Inferior parietal cortex (tissue), 1 donor: ENCODE results near the gene EPYC.
"Not testable (repeated sequence)": the region's sequence is repeated elsewhere in the genome, so short reads cannot be mapped to it uniquely, and the experiment has no call there.

ENCODE experiments used
- DNase-seq: peaks from one replicate; pipeline ENCODE4 v3.0.0-alpha.2; 2016; ENCODE audit errors: extremely low spot score

Gene EPYC

GRCh38 chr12:90991952-90992465 is 12.8 kb downstream of the EPYC start:
- DNase-seq, result no peak

DNA sequence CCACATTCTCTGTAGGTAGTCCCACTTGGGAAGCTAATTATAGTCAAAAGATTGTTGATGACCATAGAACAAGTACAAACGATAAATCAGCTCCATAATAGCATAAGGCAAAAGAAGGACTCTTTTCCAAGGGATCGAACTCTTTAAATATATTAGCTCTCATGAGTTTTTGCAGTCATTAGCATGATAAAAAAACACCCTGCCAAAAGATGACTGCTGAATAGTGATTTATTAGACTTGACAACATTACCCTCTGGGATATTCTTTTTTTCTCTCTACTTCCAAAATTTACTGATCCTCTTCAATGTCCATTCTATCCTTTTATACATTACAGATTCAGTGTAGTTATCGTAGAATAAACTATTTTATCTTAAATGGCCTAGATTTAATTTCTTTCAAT is 14.2 kb downstream of the EPYC start:
- no peak for DNase-seq

- DNase-seq, result no peak
These were observed 15.1 kb downstream of the EPYC start for GRCh38 chr12:90989686-90990111.

- DNase-seq, result no peak
These were observed 17.3 kb downstream of the EPYC start for GRCh38 chr12:90987520-90987919.

DNA sequence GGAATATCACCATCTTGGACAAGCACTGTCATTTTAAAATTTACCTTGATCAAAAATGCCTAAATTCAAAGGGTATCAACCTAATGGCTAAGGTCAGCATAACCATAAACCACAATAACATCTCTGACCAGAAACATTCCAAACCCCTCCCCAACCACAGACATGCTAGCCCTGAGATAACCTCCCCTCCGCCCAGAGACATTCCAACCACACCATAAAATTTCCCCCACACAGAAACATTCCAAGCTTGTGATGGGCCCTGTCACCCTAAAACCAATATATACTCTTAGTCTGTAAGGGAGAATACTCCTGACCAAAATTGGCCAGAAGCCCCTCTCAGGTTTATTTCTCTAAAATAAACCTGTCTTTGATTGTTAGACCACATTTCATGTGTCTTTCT is 17.7 kb downstream of the EPYC start:
- DNase-seq, result no peak

GRCh38 chr12:90985331-90985730 is 19.4 kb downstream of the EPYC start:
- DNase-seq, result not testable (repeated sequence)

DNA sequence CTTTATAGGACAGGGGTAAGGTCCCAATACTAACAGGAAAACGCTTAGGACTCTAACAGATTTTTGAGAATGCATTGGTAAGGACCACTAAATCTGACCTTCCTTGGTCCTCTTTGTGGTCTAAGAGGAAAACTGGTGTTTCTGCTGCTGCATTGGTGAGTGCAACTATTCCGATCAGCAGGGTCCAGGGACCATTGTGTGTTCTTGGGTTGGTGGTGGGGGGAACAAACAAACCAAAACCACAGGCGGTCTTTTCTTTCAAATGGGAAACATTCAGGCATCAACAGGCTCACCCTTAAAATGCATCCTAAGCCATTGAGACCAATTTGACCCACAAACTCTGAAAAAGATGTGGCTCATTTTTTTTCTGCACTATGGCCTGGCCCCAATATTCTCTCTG is 20.7 kb downstream of the EPYC start:
- DNase-seq, result no peak

- no peak for DNase-seq
These were observed 22.6 kb downstream of the EPYC start for GRCh38 chr12:90982170-90982569.

- DNase-seq, result no peak
These were observed 24.8 kb downstream of the EPYC start for GRCh38 chr12:90979951-90980350.

DNA sequence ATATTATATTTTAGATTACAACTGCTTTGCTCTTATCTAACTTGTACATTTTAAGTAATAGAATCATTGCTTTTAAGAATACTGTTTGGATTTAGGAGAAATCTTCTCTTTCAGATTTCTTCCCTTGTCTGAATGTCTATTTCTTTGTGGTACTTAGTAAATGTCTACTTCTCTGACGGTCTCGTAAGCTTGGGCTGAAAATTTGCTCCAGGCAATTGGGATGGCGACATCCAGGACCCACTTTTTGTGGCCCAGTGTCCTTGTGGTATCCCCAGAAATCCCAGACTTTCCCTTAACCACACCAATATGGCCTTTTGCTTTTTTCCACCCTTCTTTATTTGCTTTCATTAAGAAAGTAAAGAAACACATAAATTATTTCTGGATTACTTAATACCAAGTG is 25.8 kb downstream of the EPYC start:
- DNase-seq, result no peak

DNA sequence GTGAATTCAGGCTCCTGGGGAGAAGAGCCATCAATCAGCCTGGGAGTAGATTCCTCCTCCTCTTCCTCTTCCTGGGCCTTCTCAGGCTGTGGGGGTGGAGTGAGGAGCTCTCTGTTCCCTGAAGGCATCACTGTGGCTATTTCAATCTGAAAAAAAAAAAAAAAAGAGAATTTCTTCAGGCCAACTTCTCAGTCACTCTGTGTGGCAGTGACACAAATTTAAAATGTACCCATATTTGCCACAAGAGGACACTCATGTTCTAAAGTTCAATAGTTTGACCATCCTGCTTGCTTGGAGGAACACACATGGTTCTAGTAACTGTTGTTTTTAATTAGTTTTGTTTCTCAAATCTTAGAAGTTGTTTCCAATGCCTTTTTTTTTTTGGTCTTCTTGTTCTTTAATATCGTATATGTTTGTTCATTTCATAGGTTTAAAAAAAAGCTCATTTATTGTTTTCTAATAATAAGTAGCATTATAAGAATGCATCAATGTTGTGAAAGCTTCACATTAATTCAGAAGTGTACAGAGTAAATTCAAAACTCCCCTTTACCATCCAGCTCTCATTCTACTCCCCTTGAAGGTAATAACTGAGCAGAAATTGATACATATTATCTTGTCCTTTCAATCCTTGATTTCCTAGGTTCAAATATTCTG is 26.5 kb downstream of the EPYC start:
- DNase-seq, result peak; percentile 41

DNA sequence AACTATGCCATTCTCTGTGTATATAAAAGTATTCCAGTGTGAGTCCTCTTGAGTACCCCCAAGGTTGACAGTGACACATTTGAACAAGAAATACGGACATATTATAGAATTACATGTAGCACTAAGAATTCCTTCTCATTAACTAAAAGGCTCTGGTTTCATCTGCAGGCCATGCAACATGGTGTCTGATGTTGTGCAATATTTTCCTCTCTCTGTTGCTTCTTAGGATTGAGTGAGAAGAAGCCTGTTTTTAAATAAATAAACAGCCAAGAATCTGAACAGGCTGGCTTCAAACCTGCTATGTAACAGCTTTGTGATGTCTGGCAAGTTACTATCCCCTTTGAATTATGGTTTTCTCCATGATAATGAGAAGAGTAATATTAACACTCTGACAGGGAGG is 27.5 kb downstream of the EPYC start:
- no peak for DNase-seq

DNA sequence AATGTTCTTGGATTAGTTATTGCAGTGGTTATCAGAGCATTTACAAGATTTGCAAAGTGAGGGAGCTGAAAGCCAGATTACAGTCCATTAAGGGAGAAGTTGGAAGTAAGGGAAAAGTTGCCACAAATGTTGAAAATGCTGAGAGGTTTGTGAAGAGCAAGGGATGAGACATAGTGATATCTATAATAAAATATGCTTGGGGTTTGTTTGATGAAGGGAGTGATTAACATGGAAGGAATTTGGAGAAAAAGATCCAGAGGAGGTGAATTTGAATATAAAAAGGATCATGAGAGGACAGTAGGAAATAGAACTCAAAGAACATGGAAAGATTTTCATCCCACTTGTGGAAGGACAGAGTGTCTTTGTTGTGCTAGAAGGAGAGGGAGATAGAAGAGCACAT is 30.5 kb downstream of the EPYC start:
- DNase-seq, result no peak

- DNase-seq, result no peak
These were observed 32.5 kb downstream of the EPYC start for GRCh38 chr12:90972226-90972625.

DNA sequence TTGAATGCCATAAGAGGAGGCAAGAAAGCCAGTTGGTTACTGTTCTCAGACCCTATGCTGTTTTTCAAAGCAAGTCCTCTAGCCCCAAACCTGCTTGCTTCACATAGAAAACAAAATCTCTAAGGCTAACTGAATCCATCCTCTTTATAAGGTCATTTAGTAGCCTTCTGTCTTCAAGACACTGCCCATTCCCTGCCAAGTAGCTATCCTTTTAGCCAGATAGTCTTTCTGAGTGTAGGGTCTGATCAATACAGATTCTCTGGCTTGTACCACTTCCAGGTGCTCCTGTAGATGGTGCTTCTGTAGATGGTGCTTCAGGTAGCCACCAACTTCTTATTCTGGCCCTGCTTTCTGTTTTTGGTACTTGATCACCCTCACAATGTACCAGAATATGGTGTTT is 33.9 kb downstream of the EPYC start:
- no peak for DNase-seq

GRCh38 chr12:90970471-90970870 is 34.3 kb downstream of the EPYC start:
- no peak for DNase-seq

GRCh38 chr12:90969851-90970250 is 34.9 kb downstream of the EPYC start:
- DNase-seq, result no peak

DNA sequence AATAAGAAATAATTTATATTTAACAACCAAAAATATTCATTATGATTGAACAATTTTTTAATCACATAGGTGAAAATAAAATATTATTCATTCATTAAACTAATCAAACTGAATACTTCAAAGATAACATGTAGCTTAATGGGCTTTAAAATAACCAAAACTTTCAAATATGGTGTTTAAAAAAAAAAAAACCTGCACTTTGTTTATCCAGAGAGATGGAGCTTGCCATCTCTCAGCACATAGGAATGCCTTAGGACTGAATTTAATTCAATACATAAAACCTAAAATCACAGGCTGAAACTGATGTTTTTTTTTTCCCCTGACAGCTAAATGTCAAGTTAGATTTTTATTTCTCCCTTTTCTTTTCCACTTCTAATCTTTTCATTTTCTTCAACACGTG is 35.4 kb downstream of the EPYC start:
- no peak for DNase-seq

GRCh38 chr12:90965204-90965603 is 39.6 kb downstream of the EPYC start:
- no peak for DNase-seq

DNA sequence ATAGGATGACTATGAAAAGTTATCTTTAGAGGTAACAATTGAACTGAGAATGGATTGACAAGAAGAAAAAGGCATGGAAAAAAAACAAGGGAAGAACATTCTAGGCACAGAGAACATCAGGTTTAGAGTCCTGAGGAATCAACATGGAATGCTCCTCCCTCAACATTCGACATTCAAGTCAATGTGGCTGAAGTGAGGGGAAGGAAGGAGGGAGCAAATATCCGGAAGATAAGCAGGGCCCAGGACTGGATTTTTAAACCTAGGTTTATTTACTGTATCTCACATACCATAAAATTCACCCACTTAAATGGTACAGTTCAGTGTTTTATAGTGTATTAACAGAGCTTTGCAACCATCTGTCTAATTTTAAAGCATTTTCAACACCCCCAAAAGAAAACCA is 40.2 kb downstream of the EPYC start:
- DNase-seq, result no peak

- DNase-seq, result no peak
These were observed 40.8 kb downstream of the EPYC start for GRCh38 chr12:90963946-90964345.

DNA sequence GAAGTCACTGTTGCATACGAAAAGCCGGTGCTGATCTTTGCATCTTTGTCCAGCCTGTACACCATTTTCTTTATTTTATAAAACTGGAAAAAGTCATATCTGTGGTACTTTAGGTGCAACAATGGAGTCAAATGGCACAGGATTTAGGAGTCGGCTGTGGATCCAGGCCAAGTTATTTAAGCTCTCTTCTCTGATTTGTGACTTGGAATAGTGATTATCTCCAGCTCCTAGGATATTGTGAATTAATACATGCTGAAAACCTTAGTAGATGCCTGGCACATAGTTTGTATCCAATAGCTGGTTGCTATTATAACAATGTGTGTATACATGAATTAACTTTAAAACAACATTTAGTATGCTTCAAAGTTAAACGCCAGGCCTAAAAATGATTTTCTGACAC is 43.6 kb downstream of the EPYC start:
- no peak for DNase-seq

DNA sequence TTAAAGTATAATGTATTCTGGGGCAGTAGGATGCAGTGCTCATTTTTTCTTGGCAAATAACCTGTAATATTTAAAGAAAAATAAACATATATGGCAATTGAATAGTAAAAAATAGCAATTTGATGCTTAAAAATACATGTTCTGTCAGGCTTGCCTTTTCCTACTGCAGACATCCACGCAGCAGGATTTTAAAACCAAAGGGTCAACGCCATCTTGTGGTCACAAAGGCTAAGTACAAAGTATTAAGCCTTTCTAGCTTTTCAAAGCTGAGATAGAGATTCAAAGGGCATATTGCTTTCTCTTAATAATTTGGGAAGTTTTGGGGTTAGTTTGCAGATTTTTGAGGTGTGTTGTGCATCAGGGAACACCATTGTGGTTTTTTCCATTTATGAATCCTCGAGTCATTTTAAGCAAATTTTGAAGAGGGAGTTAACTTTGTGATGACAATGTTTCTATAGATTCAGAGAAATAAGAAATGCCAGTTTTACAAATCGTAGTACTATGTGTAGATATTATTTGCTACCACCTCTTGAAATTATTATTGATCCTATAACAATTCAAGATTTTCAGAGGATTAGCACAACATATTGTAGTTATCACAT is 45.1 kb downstream of the EPYC start:
- peak; percentile 83 for DNase-seq

- DNase-seq, result peak; percentile 32
These were observed 45.7 kb downstream of the EPYC start for GRCh38 chr12:90959032-90959431.
